ENCODE results near the gene ZNF507.
"Not testable (repeated sequence)": the region's sequence is repeated elsewhere in the genome, so short reads cannot be mapped to it uniquely, and the experiment has no call there.

ZNF507 gene

DNA sequence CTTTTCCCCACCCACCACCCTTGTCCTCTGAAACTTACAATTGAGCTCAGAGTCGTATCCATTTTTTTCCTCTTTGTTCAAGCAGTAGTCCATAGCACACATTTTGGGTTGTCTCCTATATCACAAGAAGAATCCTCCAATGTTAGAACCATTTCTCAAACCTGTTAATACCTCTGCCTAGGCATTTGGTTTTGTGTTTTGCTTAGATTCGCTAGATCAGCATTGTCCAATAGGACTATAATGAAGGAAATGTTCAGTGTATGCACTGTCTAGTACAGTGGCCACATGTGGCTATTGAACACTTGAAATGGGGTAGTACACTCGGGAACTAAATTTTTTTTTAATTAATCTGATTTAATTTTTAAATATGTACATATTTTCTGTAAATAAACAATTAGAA lies 72.7 kb downstream of the ZNF507 start:
- Histone ChIP-seq H3K79me2 (ENCODE audit: insufficient read depth, low read length) (peaks cover 3% of the 10 kb centered on the region; the same call in 1 of the 2 replicates), H3K9me3 (ENCODE audit: insufficient read depth, low read length, severe bottlenecking) (no peaks in the 10 kb centered on the region), H3K36me3 (ENCODE audit: insufficient read depth, low read length) (peaks cover 52% of the 10 kb centered on the region), H3K27me3 (ENCODE audit: insufficient read depth, low read length, poor library complexity) (no peaks in the 10 kb centered on the region), H3K4me2 (ENCODE audit: insufficient read depth, low read length) (no peak overlapping the region), H3K4me3 (ENCODE audit: low read depth in 1 of 2, low read length in 2 of 2) (no peak overlapping the region), H3K9ac (ENCODE audit: low read depth, low read length) (no peak overlapping the region), H2AFZ (ENCODE audit: low read depth, low read length) (no peak overlapping the region), H3K27ac (ENCODE audit: low read length) (no peak overlapping the region), H4K20me1 (ENCODE audit: insufficient read depth, low read length) (no peaks in the 10 kb centered on the region), H3K4me1 (ENCODE audit: insufficient read depth, low read length) (no peaks in the 10 kb centered on the region)
- DNase-seq: no peak
- TF ChIP-seq, protein P1, sequence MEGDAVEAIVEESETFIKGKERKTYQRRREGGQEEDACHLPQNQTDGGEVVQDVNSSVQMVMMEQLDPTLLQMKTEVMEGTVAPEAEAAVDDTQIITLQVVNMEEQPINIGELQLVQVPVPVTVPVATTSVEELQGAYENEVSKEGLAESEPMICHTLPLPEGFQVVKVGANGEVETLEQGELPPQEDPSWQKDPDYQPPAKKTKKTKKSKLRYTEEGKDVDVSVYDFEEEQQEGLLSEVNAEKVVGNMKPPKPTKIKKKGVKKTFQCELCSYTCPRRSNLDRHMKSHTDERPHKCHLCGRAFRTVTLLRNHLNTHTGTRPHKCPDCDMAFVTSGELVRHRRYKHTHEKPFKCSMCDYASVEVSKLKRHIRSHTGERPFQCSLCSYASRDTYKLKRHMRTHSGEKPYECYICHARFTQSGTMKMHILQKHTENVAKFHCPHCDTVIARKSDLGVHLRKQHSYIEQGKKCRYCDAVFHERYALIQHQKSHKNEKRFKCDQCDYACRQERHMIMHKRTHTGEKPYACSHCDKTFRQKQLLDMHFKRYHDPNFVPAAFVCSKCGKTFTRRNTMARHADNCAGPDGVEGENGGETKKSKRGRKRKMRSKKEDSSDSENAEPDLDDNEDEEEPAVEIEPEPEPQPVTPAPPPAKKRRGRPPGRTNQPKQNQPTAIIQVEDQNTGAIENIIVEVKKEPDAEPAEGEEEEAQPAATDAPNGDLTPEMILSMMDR (IDR thresholded peaks at IDR 0.05; ENCODE audit: borderline replicate concordance, extremely low read depth, low read length, poor library complexity, severe bottlenecking): no peak
- no peak for TF ChIP-seq EZH2 (IDR thresholded peaks at IDR 0.05; ENCODE audit: borderline replicate concordance, low read depth, low read length, severe bottlenecking)
- ATAC-seq (ENCODE audit: insufficient read depth, low read depth): no peak

DNA sequence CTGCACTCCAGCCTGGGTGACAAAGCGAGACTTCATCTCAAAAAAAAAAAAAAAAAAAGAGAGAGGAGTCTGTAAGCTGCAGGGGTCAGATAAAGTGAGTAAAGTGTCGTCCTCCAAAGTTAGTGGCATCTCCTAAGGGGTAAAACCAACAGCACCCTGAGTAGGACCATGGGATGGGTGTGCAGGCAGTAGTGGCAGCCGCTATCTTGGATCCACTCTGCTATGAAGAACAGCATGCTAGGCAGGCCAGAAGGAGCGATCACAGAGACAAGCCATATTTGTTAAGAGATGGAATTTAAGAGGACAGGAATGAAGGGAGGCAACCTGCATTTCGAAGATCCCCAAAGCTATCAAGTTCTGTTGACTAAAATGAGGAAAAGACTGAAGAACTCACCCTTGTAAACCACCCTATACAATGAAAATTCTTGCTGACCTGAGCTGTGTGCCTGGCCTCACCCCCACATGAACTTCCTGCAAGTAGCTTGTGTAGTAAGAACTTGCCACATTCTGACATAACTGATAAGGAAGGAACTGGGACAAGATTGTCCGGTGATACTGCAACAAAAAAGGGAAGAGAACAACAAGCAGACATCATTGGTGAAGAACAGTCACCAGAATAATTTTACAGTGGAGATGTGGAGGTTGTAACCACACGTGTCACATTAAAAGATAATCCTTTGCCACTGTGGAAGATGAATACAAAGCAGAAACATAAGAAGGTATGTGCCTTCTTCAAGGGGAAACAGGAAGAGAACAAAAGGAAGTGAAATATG lies 76.4 kb downstream of the ZNF507 start:
- Histone ChIP-seq H3K27me3 (ENCODE audit: insufficient read depth, low read length, poor library complexity) (no peaks in the 10 kb centered on the region), H3K36me3 (ENCODE audit: insufficient read depth, low read length) (peaks cover 23% of the 10 kb centered on the region), H3K4me3 (ENCODE audit: low read depth in 1 of 2, low read length in 2 of 2) (no peak overlapping the region), H4K20me1 (ENCODE audit: insufficient read depth, low read length) (no peaks in the 10 kb centered on the region), H3K4me2 (ENCODE audit: insufficient read depth, low read length) (no peak overlapping the region), H3K9me3 (ENCODE audit: insufficient read depth, low read length, severe bottlenecking) (no peaks in the 10 kb centered on the region), H2AFZ (ENCODE audit: low read depth, low read length) (no peak overlapping the region), H3K79me2 (ENCODE audit: insufficient read depth, low read length) (peaks cover 3% of the 10 kb centered on the region; the same call in 1 of the 2 replicates), H3K9ac (ENCODE audit: low read depth, low read length) (no peak overlapping the region), H3K4me1 (ENCODE audit: insufficient read depth, low read length) (no peaks in the 10 kb centered on the region), H3K27ac (ENCODE audit: low read length) (no peak overlapping the region)
- DNase-seq (no peak), ATAC-seq (ENCODE audit: insufficient read depth, low read depth) (no peak)
- TF ChIP-seq, protein P1 (IDR thresholded peaks at IDR 0.05; ENCODE audit: borderline replicate concordance, extremely low read depth, low read length, poor library complexity, severe bottlenecking): no peak
- no peak for TF ChIP-seq EZH2 (IDR thresholded peaks at IDR 0.05; ENCODE audit: borderline replicate concordance, low read depth, low read length, severe bottlenecking)

DNA sequence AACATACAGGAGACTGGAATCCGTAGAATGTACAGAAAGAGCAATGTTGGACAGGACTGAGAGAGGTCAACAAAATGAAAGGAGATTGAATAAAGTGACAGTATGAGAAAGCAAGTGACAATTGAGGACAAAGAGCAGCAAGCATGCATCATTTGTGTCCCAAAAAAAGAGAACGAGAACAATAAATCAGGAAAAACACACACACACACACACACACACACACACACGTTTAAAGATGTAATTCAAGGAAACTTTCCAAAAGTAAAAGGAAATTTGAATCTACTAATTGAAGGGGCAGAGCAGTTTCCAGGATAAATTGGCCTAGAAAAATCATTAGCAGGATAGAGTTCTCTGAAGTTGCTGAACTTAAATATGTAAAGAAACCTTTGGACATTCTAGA lies 77.0 kb downstream of the ZNF507 start:
- TF ChIP-seq, protein P1 (IDR thresholded peaks at IDR 0.05; ENCODE audit: borderline replicate concordance, extremely low read depth, low read length, poor library complexity, severe bottlenecking): no peak
- TF ChIP-seq EZH2 (IDR thresholded peaks at IDR 0.05; ENCODE audit: borderline replicate concordance, low read depth, low read length, severe bottlenecking): no peak
- Histone ChIP-seq H3K36me3 (ENCODE audit: insufficient read depth, low read length) (peaks cover 20% of the 10 kb centered on the region), H3K4me1 (ENCODE audit: insufficient read depth, low read length) (no peaks in the 10 kb centered on the region), H3K79me2 (ENCODE audit: insufficient read depth, low read length) (peaks cover 3% of the 10 kb centered on the region; the same call in 1 of the 2 replicates), H4K20me1 (ENCODE audit: insufficient read depth, low read length) (no peaks in the 10 kb centered on the region), H3K4me3 (ENCODE audit: low read depth in 1 of 2, low read length in 2 of 2) (no peak overlapping the region), H3K9me3 (ENCODE audit: insufficient read depth, low read length, severe bottlenecking) (no peaks in the 10 kb centered on the region), H3K4me2 (ENCODE audit: insufficient read depth, low read length) (no peak overlapping the region), H3K27ac (ENCODE audit: low read length) (no peak overlapping the region), H3K27me3 (ENCODE audit: insufficient read depth, low read length, poor library complexity) (no peaks in the 10 kb centered on the region), H3K9ac (ENCODE audit: low read depth, low read length) (no peak overlapping the region), H2AFZ (ENCODE audit: low read depth, low read length) (no peak overlapping the region)
- ATAC-seq (ENCODE audit: insufficient read depth, low read depth) (no peak), DNase-seq (no peak)

DNA sequence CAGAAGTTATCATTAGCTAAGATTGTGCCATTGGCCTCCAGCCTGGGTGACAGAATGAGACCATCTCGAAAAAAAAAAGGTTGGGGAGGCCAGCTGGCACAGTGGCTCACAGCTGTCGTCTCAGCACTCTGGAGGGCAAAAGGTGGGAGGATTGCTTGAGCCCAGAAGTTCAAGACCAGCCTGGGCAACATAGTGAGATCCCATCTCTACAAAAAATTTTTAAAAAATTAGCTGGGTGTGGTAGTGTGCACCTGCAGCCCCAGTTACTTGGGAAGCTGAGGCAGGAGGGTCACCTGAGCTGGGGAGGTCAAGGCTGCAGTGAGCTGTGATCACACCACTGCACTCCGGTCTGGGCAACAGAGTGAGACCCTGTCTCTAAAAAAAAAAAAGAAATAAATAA lies 78.5 kb downstream of the ZNF507 start:
- H3K9ac ChIP-seq (ENCODE audit: low read depth, low read length); H3K9me3 ChIP-seq (ENCODE audit: insufficient read depth, low read length, severe bottlenecking); H3K79me2 ChIP-seq (ENCODE audit: insufficient read depth, low read length); H2AFZ ChIP-seq (ENCODE audit: low read depth, low read length); H3K4me2 ChIP-seq (ENCODE audit: insufficient read depth, low read length); DNase-seq; H3K27me3 ChIP-seq (ENCODE audit: insufficient read depth, low read length, poor library complexity); H3K4me1 ChIP-seq (ENCODE audit: insufficient read depth, low read length); H3K4me3 ChIP-seq (ENCODE audit: low read depth in 1 of 2, low read length in 2 of 2); ATAC-seq (ENCODE audit: insufficient read depth, low read depth); H4K20me1 ChIP-seq (ENCODE audit: insufficient read depth, low read length); H3K27ac ChIP-seq (ENCODE audit: low read length): not testable (repeated sequence)
- H3K36me3 ChIP-seq (ENCODE audit: insufficient read depth, low read length): peaks cover 20% of the 10 kb centered on the region

All from DND-41 (cell line).